Measurements from ENCODE around the gene CHSY1.

Gene CHSY1

DNA sequence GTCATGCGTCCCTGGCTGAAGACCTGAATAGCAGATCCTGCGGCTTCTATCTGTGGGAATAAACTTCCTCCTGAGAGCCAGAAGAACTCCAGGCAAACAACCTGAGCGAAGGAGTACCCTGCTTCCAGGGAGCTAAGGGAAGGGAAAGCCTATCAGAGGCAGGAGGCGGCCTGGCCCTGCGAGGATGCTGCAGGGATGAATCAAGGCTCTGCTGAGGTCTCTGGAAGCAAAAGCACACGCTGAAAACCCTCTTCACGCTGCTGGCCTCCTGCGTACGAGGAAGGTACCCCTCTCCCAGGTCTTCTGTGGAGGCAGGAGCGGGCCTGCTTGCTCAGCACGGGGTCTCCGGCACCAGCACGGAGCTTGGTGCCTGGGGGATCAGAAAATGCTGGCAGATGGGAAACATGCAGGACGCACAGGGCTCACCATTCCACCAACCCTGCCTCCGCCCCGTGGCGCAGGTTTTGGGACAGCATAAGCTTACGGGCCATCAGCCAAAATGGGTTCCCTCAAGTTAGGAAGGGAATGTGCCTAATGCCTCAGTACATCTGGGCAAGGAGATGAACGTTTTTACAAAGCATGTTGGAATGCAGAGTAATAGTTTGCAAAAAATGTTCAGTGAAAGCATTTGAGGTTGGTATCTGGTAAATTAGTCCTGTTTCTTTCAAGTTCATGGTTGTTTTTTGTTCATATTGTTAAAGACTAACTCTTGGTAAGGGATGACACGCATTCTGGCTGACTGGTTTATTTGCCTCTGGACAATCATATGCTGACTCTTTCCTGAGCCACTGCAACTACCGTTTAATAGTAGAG lies 72.3 kb downstream of the CHSY1 start:
- WGBS (ENCODE audit: insufficient coverage, insufficient read length) = no CpG with 5 or more reads among the region's 21 CpGs
- Histone ChIP-seq H3K36me3 (ENCODE audit: control insufficient read depth, insufficient read depth, low read length) (peaks cover 8% of the 10 kb centered on the region; the same call in 1 of the 2 replicates), H3K4me1 (ENCODE audit: control insufficient read depth, insufficient read depth, low read length) (peaks cover 3% of the 10 kb centered on the region; the same call in 1 of the 2 replicates)

DNA sequence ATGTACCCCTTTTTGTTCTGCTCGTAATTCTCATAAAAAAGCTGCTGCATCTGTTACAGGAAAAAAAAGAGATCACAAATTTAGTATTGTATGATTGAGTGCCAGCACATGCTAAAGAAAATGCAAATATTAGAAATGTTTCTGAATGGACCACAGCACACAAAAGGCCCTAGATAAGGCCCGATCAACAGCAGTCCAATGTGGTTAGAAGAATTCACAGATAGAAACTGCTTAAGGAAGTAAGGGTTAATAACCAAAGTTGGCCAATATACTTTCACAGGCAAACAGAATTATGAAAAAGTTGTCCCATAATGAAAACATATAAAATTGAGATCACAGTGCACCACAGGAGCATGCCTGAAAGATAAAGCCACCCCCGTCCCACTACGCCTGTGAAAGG lies 72.9 kb downstream of the CHSY1 start:
- WGBS (ENCODE audit: insufficient coverage, insufficient read length) = no CpG with 5 or more reads among the region's 4 CpGs
- Histone ChIP-seq H3K9me3 (ENCODE audit: control insufficient read depth, insufficient read depth, low read length) (no peaks in the 10 kb centered on the region), H3K27ac (ENCODE audit: low read length) (no peak overlapping the region), H3K4me3 (ENCODE audit: low read length) (no peak overlapping the region), H3K4me1 (ENCODE audit: control insufficient read depth, insufficient read depth, low read length) (peaks cover 3% of the 10 kb centered on the region; the same call in 1 of the 2 replicates), H3K27me3 (ENCODE audit: control insufficient read depth, insufficient read depth, low read length) (no peaks in the 10 kb centered on the region), H3K36me3 (ENCODE audit: control insufficient read depth, insufficient read depth, low read length) (peaks cover 10% of the 10 kb centered on the region; the same call in 1 of the 2 replicates)
- no peak for DNase-seq (ENCODE audit: low read depth, low spot score)

More for the DNA sequence above, 72.3 kb downstream of the CHSY1 start:
- no peak for DNase-seq (ENCODE audit: low read depth, low spot score)
- Histone ChIP-seq H3K27ac (ENCODE audit: low read length) (no peak overlapping the region), H3K9me3 (ENCODE audit: control insufficient read depth, insufficient read depth, low read length) (no peaks in the 10 kb centered on the region), H3K4me3 (ENCODE audit: low read length) (no peak overlapping the region), H3K27me3 (ENCODE audit: control insufficient read depth, insufficient read depth, low read length) (no peaks in the 10 kb centered on the region)

DNA sequence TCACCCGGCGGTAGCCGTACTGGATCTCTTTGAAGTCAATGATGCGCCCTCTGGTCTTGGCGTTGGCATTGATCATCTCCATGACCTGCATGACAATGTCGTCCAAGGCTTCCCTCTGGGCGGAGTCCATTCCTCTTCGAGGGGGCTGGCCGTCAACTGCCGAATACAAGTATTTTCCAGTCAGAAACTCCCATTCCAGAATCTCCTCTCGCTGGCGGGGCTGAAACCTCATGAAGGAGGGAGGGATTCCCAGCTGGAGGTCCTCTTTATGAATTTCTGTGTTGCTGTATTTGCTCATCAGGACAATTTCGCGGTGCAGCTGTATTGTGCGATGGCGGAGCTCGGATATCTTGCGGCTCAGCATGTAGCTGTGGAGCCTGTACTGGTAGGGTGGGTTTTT lies 73.4 kb downstream of the CHSY1 start:
- WGBS (ENCODE audit: insufficient coverage, insufficient read length) = no CpG with 5 or more reads among the region's 18 CpGs
- Histone ChIP-seq H3K36me3 (ENCODE audit: control insufficient read depth, insufficient read depth, low read length) (peaks cover 8% of the 10 kb centered on the region; the same call in 1 of the 2 replicates), H3K27ac (ENCODE audit: low read length) (no peak overlapping the region), H3K4me3 (ENCODE audit: low read length) (no peak overlapping the region), H3K4me1 (ENCODE audit: control insufficient read depth, insufficient read depth, low read length) (peaks cover 3% of the 10 kb centered on the region; the same call in 1 of the 2 replicates), H3K9me3 (ENCODE audit: control insufficient read depth, insufficient read depth, low read length) (no peaks in the 10 kb centered on the region), H3K27me3 (ENCODE audit: control insufficient read depth, insufficient read depth, low read length) (no peaks in the 10 kb centered on the region)
- DNase-seq (ENCODE audit: low read depth, low spot score) = no peak

DNA sequence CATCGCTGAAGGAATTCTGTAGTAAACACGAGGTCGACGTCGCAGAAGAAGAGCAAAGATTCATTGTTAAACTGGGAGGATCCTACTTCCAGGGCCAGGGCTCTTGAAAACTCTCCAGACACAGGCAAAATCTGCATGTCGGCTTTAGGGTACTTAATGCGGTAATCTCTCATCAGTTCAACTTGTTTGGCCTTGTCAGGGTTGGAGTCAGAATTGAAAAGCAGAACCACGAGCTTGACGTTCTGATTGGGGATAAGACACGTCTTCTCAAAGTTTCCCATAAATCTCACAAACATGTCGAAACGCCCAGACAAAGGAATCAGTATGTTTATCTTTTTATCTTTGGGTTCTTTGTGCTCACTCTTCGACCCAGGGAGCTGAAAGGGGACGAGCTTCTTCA lies 74.0 kb downstream of the CHSY1 start:
- Histone ChIP-seq H3K27me3 (ENCODE audit: control insufficient read depth, insufficient read depth, low read length) (no peaks in the 10 kb centered on the region), H3K9me3 (ENCODE audit: control insufficient read depth, insufficient read depth, low read length) (no peaks in the 10 kb centered on the region), H3K36me3 (ENCODE audit: control insufficient read depth, insufficient read depth, low read length) (peaks cover 7% of the 10 kb centered on the region; the same call in 1 of the 2 replicates), H3K4me3 (ENCODE audit: low read length) (no peak overlapping the region), H3K4me1 (ENCODE audit: control insufficient read depth, insufficient read depth, low read length) (peaks cover 3% of the 10 kb centered on the region; the same call in 1 of the 2 replicates), H3K27ac (ENCODE audit: low read length) (no peak overlapping the region)
- no CpG with 5 or more reads among the region's 14 CpGs for WGBS (ENCODE audit: insufficient coverage, insufficient read length)
- no peak for DNase-seq (ENCODE audit: low read depth, low spot score)

DNA sequence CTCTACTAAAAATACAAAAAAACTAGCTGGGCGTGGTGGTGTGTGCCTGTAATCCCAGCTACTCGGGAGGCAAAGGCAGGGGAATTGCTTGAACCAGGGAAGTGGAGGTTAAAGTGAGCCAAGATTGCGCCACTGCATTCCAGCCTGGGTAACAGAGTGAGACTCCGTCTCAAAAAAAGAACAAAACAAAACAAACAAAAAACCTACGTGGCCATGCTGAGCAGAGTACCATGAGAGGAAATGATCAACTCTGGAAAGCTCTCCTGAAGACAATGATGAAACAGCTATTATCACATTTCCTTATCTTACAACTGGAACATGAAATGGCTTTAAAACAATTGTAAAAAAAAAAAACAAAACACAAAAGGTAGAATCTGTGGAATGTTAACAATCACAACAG lies 75.2 kb downstream of the CHSY1 start:
- H3K27me3 ChIP-seq (ENCODE audit: control insufficient read depth, insufficient read depth, low read length) = no peaks in the 10 kb centered on the region
- no peak overlapping the region for H3K27ac ChIP-seq (ENCODE audit: low read length)
- H3K9me3 ChIP-seq (ENCODE audit: control insufficient read depth, insufficient read depth, low read length) = no peaks in the 10 kb centered on the region
- H3K36me3 ChIP-seq (ENCODE audit: control insufficient read depth, insufficient read depth, low read length) = peaks cover 7% of the 10 kb centered on the region; the same call in 1 of the 2 replicates
- DNase-seq (ENCODE audit: low read depth, low spot score) = no peak
- H3K4me3 ChIP-seq (ENCODE audit: low read length) = no peak overlapping the region
- peaks cover 3% of the 10 kb centered on the region; the same call in 1 of the 2 replicates for H3K4me1 ChIP-seq (ENCODE audit: control insufficient read depth, insufficient read depth, low read length)
- no CpG with 5 or more reads among the region's 5 CpGs for WGBS (ENCODE audit: insufficient coverage, insufficient read length)

DNA sequence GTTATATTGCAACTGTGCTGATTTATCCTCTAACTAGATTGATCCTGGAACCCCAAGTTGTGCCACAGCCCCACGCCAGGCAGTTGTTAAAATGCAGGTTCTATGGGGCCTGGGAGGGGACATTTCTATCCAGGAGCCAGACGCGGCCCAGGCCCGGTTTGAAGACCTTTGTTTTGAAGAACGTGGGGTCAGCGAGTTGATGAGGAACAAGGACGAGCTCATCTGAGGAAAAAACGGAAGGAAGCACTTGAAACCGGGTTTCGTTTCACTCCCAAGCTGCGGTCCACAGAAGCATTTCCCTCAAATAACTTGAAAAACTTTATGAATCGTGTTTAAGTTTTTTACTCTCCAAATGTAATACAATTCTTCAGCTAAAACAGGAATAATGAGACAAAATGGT lies 76.4 kb downstream of the CHSY1 start:
- no peaks in the 10 kb centered on the region for H3K9me3 ChIP-seq (ENCODE audit: control insufficient read depth, insufficient read depth, low read length)
- no CpG with 5 or more reads among the region's 12 CpGs for WGBS (ENCODE audit: insufficient coverage, insufficient read length)
- no peaks in the 10 kb centered on the region for H3K27me3 ChIP-seq (ENCODE audit: control insufficient read depth, insufficient read depth, low read length)
- peaks cover 7% of the 10 kb centered on the region; the same call in 1 of the 2 replicates for H3K36me3 ChIP-seq (ENCODE audit: control insufficient read depth, insufficient read depth, low read length)
- H3K4me3 ChIP-seq (ENCODE audit: low read length) = no peak overlapping the region
- no peak overlapping the region for H3K27ac ChIP-seq (ENCODE audit: low read length)
- DNase-seq (ENCODE audit: low read depth, low spot score) = no peak
- H3K4me1 ChIP-seq (ENCODE audit: control insufficient read depth, insufficient read depth, low read length) = no peaks in the 10 kb centered on the region; the same call in 1 of the 2 replicates

DNA sequence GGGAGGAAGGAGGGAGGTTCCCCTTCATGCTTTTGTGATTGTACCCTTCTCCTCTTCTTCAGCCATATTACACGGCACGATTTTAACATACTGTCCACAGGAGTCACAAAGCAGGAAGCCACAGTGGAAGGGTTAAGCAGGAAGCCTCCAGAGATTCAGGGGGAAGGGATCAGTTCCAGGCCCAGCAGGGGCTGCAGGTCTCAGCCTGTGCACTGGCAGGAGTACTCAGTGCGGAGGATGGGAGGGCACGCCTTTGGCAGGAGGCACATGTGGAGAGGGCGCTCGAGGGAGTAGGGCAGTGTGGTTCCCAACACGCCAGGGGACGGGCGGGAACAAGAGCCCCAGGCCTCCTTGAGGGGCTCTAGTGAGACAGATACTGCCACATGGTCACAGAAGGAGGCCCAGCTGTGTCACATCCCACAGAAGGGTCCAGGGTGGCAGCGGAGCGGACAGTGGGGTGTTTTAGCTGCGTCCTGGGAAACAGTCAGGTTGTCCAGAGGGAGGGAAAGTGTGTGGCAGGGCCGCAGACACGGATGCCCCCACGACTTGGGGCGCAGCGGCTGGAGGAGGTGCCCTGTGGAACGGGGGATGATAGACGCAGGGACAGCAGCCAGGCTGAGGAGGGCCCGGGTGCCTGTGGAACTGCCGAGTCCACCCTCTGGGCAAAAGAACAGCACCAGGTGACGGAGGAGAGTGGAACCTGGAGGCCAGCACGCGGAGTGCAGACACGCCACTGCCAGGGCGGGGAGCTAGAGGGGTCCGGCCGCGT lies 77.5 kb downstream of the CHSY1 start:
- no CpG with 5 or more reads among the region's 29 CpGs for WGBS (ENCODE audit: insufficient coverage, insufficient read length)

DNA sequence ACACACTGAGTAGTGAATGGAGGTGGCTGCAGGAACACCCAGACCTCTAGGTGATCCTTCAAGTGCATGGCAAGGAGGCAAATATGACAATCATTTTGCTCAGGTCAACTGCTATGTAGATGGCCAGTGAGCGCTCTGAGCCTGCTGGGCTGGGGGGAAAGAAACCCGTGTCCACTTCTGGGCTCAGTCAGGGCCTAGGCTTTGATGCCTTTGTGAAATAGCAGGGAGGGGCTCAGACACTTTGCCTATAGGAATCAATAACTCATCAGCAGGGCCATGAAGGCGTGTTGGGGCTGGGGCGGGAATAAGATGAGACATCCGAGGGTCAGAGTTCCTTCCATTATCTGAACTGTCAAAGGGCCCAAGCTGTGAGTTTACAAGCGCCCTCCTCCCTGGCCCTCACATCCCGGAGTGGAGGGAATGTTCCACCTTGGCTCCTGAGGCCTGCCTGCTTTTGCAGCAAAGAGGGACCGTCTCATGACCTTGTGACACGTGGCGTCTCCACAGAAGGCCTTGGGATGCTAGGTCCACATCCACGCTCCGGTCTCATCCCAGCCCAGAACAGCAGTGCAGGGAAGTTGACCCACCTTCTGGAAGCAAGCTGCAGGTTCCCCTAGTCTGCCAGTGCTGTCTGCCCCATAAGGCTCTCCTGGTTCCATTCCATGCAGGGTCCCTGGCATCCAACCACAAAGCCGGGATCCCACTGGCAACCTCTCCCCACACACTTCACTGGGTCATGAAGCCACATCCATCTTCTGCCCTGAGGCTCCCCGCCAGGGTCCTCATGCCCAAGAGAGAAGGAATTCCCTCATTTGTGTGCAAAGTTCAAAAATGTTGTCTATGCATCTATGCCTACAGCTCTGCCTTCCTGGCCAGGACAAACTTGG lies 78.4 kb downstream of the CHSY1 start:
- WGBS (ENCODE audit: insufficient coverage, insufficient read length) = no CpG with 5 or more reads among the region's 14 CpGs
- no peak overlapping the region for H3K27ac ChIP-seq (ENCODE audit: low read length)

More for the DNA sequence above, 77.5 kb downstream of the CHSY1 start:
- H3K9me3 ChIP-seq (ENCODE audit: control insufficient read depth, insufficient read depth, low read length) = no peaks in the 10 kb centered on the region
- H3K4me3 ChIP-seq (ENCODE audit: low read length) = no peak overlapping the region
- H3K27me3 ChIP-seq (ENCODE audit: control insufficient read depth, insufficient read depth, low read length) = no peaks in the 10 kb centered on the region
- H3K27ac ChIP-seq (ENCODE audit: low read length) = no peak overlapping the region
- DNase-seq (ENCODE audit: low read depth, low spot score) = no peak
- peaks cover 7% of the 10 kb centered on the region; the same call in 1 of the 2 replicates for H3K36me3 ChIP-seq (ENCODE audit: control insufficient read depth, insufficient read depth, low read length)
- no peaks in the 10 kb centered on the region; the same call in 1 of the 2 replicates for H3K4me1 ChIP-seq (ENCODE audit: control insufficient read depth, insufficient read depth, low read length)

DNA sequence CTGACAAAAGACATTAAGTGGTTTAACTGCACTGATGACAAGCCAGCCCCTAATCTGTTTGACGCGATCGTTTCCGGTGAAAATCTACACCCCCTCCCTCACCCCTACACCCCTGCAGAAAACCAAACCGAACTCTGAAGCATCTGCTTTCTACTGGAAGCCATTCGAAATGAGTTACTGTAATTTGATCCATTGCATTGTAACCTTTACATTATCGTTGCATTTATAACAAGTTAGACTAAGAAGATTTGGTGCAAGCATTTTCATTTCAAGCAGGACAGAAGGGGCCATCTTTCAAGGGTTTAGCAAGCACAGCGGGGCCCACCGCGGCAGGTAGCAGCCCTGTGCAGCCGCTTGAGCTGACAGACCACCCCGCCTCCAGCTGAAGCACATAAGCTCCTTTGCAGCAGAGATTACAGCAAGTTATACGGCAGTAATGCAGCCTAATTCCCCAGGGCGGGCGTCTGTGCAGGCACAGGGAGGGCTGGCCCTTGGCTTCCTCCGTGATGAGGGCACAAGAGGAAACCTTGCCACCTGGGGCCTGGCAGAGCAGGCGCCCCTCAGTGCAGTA lies 79.3 kb downstream of the CHSY1 start:
- Histone ChIP-seq H3K4me3 (ENCODE audit: low read length) (no peak overlapping the region), H3K4me1 (ENCODE audit: control insufficient read depth, insufficient read depth, low read length) (no peaks in the 10 kb centered on the region; the same call in 1 of the 2 replicates), H3K9me3 (ENCODE audit: control insufficient read depth, insufficient read depth, low read length) (no peaks in the 10 kb centered on the region), H3K27me3 (ENCODE audit: control insufficient read depth, insufficient read depth, low read length) (no peaks in the 10 kb centered on the region), H3K36me3 (ENCODE audit: control insufficient read depth, insufficient read depth, low read length) (peaks cover 5% of the 10 kb centered on the region; the same call in 1 of the 2 replicates), H3K27ac (ENCODE audit: low read length) (no peak overlapping the region)
- no CpG with 5 or more reads among the region's 17 CpGs for WGBS (ENCODE audit: insufficient coverage, insufficient read length)
- DNase-seq (ENCODE audit: low read depth, low spot score) = no peak

More for the DNA sequence above, 78.4 kb downstream of the CHSY1 start:
- no peaks in the 10 kb centered on the region for H3K9me3 ChIP-seq (ENCODE audit: control insufficient read depth, insufficient read depth, low read length)
- H3K4me1 ChIP-seq (ENCODE audit: control insufficient read depth, insufficient read depth, low read length) = no peaks in the 10 kb centered on the region; the same call in 1 of the 2 replicates
- H3K4me3 ChIP-seq (ENCODE audit: low read length) = no peak overlapping the region
- H3K36me3 ChIP-seq (ENCODE audit: control insufficient read depth, insufficient read depth, low read length) = peaks cover 7% of the 10 kb centered on the region; the same call in 1 of the 2 replicates
- H3K27me3 ChIP-seq (ENCODE audit: control insufficient read depth, insufficient read depth, low read length) = no peaks in the 10 kb centered on the region
- DNase-seq (ENCODE audit: low read depth, low spot score) = no peak
